COLO668 (cell line): ENCODE results near the gene FRRS1.
"Not testable (repeated sequence)": the region's sequence is repeated elsewhere in the genome, so short reads cannot be mapped to it uniquely, and the experiment has no call there.

Source experiments
- DNase-seq: peaks from one replicate; lab custom pipeline; 2025; ENCODE audit not compliant: unreplicated experiment; lab: John Stamatoyannopoulos, UW

Gene FRRS1, protein sequence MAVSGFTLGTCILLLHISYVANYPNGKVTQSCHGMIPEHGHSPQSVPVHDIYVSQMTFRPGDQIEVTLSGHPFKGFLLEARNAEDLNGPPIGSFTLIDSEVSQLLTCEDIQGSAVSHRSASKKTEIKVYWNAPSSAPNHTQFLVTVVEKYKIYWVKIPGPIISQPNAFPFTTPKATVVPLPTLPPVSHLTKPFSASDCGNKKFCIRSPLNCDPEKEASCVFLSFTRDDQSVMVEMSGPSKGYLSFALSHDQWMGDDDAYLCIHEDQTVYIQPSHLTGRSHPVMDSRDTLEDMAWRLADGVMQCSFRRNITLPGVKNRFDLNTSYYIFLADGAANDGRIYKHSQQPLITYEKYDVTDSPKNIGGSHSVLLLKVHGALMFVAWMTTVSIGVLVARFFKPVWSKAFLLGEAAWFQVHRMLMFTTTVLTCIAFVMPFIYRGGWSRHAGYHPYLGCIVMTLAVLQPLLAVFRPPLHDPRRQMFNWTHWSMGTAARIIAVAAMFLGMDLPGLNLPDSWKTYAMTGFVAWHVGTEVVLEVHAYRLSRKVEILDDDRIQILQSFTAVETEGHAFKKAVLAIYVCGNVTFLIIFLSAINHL

DNA sequence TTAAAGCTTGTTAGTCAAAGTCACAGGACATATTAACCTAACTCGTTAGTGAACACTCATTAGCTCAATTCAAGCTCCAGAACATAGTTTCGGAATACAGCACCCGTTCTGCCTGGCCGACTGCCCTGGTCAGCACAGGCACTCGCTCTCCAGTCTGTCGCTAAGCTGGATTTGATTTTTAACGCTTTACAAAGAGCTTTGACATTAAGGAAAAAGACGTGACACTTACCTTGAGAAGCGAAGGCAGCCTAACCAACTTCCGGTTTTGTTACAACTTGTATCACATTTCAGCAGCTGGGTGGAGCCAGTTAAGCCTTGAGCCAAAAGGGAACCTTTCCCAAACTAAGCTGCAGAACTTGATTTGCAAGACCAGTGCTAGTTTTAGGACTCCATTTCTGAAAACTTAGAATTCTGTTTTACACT lies at the start of gene FRRS1:
FRRS1 (minus strand) TSS at position 258 of the 423 bp plus-strand sequence. CDS start 17,867 bp downstream, outside the sequence.
- DNase-seq, result peak; percentile 53

DNA sequence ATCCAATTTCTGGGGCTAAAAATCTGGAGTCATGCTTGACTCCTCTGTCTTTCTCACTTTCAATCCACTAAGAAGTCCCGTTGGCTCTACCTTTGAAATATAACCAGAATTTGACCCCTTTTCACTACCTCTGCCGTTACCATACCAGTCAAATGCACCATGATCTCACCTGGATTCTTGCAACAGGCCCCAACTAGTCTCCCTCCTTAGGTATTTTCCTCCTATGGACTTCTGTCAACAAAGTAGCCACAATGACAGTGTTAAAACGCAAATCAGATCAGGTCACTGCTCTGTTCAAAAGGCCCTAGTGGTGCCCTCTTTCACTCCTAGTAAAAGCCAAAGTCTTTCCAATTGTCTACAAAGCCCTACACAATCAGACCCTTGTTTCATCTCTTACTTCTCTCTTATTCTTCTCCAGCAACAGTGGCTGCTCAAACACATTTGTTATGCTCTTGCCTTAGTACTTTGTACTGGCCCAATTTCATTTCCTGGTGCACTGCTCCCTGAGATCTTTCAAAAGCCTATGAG lies 48.0 kb upstream of the FRRS1 start:
- no peak for DNase-seq

DNA sequence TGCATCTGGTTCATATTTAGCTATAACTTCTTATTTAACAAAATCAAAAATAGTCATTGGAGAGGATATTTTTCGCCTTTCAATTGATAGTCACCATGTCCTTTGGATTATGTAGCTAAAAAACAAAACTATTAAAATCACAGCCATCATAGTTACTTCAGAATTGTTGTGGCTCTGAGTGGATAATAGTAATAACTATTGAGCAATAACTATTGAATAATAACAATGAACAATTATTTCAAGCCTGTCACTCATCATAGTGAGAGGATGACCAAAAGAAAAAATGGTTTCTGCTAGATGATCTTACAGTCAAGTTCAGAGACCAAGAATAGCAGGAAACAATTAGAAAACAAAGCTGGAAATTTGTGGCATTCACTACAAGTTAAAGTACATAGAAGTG lies 45.3 kb upstream of the FRRS1 start:
- no peak for DNase-seq

DNA sequence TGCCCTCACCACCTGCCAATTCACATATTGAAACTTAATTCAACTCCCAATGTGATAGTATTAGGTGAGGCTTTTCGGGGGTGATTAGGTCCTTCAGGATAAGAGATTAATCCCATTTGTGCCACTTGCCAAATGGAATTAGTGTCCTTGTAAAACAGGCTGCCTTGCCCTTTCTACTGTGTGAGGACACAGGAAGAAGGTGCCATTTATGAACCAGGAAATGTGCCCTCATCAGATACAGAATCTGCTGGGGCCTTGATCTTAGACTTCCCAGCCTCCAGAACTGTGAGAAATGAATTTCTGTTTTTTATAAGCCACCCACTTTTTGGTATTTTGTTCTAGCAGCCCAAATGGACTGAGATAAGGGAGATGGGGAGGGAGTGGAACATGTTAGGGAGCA lies 44.6 kb upstream of the FRRS1 start:
- no peak for DNase-seq

DNA sequence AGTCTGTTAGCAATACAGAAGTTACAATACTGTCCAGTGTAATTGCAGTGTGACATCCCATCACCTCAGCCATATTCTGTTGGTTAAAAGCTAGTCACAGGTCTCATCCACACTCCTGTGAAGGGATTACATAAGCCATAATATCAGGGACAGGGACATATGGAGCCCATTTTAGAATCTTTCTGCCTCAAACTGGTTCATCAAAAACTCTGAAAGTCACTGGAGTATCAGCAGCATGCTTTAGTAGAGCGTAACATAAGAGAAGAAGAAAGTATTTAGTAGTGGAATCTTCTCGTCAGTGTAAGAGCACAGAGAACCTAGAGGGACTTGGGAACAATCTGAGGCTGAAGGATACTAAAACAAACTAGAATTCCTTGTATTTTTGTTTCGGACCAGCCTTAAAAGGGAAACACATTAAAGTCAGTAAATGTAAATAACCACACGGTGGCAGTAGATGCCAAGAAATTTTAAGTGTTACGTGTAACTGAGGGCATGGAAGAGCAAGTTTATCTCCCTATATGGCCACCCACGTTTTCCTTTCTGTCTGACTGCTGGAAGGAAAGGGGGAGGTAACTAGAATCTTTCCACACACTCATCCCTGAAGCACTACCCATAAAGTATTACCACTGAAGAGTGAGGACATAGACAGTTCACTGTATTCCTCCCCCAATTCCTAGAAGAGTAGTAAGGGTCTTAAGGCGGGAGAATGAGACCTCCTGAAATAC lies 42.1 kb upstream of the FRRS1 start:
- DNase-seq, result peak; percentile 28

DNA sequence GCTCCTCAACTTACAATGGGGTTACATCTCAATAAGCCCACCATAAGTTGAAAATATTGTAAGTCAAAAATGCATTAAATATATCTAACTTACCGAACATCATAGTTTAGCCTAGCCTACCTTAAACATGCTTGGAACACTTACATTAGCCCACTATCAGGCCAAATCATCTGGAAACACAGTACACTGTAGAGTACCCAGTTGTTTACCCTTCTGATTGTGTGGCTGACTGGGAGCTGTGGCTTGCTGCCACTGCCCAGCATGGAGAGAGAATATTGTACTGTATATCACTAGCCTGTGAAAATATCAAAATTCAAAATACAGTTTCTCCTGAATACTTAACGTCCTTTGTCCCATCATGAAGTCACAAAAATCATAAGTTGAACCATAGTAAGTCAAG lies 40.4 kb upstream of the FRRS1 start:
- no peak for DNase-seq

DNA sequence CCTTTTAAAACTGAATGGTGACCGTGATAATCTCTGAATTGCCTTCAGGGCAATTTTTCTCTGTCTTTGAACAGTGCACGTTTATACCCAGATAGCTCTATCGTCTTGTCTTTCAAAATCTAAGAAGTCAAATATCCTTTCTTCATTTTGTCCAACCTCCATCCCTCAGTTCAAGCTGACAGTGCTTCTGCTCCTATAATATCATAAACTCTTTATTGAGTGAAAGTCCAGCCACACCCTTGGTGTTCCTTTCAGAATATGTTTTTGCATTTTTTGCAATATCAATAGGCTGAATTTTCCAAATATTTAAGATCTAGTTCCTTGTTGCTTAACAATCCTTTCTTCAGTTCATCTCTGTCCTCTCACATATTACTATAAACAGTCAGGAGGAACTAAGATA lies 35.1 kb upstream of the FRRS1 start:
- DNase-seq, result no peak

DNA sequence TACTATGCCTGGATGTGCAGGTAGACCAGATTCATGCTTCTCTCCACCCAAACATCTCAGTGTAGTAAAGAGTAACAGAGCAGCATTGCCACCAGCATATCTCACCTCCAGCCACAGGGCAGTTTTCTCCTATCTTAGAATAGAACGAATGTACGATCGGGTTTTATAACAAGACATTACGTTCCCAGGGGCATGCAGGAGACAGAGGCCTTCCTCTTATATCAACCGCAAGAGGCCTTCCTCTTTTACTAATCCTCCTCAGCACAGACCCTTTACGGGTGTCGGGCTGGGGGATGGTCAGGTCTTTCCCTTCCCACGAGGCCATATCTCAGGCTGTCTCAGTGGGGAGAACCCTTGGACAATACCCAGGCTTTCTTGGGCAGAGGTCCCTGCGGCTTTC lies 27.4 kb upstream of the FRRS1 start:
- DNase-seq, result not testable (repeated sequence)

DNA sequence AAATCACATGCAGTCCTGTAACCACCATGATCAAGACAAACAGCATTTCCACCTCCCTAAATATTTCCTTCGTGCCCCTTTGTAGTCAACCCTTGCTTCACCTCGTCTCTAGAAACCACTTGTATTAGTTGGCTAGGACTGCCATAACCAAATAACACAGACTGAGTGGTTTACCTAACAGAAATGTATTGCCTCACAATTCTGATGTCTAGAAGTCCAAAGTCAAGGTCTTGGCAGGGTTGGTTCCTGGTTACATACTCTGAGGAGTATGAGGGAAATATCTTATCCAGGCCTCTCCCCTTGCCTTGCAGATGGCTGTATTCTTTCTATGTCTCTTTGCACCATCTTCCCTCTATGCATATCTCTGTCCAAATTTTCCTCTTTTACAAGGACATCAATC lies 23.3 kb upstream of the FRRS1 start:
- DNase-seq, result no peak

DNA sequence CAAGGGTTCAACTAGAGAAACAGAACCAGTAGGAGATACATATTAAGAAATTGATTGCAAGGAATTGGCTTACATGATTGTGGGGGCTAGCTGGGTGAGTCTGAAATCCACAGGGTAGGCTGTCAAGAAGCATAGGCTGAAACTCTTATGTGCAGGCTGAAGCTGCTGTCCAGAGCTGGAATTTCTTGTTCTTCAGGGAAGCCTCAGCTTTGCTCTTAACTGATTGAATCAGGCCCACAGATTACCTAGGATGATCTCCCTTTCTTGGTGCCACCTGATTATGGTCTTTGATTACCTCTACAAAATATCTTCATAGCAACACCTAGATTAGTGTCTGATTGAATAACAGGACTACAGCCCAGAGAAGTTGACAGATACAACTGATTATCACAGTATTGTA lies 22.5 kb upstream of the FRRS1 start:
- no peak for DNase-seq

DNA sequence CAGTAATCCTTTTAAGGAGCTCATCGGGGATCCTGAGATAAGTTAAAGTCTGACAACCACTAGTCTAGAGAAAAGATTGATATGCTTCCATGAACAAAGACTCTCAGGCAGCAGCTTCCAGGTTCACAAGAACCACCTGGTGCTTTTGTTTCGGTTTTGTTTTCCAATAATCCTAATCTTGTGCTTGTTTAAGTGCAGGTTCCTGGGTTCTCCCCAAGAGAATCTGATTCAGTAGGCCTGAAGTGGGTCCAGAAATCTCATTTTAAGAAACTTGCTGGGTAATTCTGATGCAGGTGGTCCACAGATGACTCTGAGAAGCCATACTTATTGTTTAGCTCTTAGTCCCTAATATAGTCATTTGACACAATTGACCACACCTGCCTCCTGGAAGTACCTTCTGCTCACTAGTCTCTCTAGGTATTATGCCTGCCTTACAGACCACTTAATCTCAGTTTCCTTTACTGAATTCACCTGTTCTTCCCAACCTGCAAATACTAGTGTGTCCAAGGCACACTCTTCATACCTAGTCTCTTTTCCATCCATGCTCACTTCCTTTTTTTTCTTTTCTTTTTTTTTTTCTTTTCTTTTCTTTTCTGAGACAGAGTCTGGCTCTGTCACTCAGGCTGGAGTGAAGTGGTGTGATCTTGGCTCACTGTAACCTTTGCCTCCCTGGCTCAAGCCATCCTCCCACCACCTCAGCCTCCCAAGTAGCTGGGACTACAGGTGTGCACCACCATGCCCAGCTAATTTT lies 20.5 kb upstream of the FRRS1 start:
- no peak for DNase-seq

DNA sequence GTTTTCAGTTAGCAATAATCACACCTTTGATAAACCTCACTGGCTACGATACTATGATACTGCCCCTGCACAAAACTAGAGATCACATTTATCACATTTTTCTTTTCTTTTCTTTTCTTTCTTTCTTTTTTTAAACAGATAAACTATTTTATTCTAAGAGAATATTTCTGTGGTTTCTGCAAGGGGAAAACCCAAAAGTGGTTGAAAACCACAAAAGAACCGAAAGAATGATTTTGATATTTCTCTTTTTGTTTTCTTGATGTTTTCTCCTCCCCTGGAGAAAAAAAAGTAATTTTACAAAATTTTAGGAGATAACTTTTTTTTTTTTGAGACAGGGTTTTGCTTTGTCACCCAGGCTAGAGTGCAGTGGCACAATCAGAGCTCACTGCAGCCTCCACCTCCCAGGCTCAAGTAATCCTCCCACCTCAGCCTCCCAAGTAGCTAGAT lies 18.4 kb upstream of the FRRS1 start:
- DNase-seq, result no peak

DNA sequence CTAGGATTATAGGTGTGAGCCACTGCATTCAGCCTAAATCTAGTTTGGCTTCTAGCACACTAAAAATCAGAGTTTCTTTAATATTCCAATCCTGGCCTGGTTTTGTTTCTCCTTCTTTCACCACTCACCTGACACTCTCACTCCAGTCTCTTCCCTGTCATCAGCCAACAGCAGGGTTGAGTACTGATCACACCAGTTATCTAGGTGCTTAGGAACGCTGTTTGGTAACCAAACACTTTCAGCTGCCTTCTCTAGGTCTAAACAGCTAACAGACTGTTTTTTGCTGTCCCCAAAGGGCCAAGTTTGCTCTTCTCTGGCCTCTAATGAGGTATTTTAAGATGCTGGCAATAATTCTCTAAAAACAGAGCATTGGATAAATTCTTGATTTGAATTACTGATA lies 17.7 kb upstream of the FRRS1 start:
- no peak for DNase-seq

DNA sequence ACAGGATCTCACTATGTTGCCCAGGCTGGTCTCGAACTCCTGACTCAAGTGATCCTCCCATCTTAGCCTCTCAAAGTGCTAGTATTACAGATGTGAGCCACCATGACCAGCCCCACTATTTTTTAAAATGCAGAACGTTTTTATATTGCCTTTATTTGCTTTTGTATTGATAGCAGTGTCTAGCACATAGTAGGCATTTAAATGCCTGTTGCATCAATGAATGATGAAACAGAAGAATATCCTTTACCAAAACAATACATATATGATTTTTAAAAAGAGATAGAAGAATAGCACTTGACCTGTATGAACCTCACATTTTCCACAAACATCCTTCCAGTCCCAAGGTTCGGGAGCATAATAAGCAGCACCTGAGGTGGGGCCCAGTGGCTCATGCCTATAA lies 16.5 kb upstream of the FRRS1 start:
- no peak for DNase-seq

DNA sequence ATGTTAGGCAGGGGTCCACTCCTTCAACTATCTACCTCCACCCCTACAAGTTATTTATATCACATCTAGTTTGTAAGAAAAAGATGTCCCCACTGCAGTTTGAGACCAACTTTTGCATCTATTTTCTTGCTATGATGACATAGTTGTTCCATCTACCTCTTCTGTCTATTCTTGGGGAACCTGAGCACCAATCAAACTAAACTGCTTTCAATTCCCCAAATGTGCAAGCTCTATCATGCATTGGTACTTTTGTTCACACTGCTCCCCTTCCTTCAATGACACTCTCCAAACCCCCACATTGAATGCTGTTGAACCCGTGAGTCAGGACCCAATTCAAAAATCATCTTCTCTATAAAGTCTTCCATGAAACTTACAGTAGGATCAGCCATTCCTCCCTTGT lies 16.0 kb upstream of the FRRS1 start:
- DNase-seq, result no peak

DNA sequence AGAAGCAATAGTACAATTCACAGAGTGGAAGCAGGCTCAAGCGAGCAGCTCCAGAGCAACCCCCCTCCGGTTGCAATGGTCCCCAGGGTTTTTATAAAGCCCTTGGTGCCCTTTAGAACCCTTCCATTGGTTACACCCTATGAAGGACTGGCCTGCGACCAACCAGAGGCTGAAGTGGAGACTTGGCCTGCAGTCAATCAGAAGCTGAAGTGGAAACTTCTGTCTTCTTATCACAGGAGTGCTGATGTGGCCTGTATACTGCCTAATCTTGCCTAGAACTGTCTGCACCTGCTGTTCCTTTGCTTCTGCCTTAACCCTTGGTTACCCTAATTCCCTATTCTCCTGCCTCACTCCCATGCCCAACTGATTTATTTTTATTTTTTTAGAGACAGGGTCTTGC lies 15.4 kb upstream of the FRRS1 start:
- DNase-seq, result no peak

DNA sequence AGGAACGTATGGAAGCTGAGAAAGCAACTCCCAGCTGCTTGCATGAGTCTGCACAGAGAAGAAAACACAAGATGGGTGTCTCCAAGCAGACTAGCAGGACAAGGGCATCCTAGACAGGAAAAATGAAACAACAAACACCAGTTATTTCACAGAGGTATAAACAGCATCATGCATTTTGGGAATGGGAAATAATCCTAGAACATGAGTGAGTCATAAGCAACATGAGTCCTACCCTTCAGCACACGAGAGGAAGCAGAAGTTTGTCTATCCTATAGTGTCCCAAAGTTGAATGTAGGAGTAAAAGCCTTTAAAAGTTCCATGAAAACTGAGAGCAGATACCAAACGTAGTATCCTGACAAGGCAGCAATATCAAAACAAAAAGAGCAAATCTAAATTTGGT lies 11.3 kb upstream of the FRRS1 start:
- no peak for DNase-seq

DNA sequence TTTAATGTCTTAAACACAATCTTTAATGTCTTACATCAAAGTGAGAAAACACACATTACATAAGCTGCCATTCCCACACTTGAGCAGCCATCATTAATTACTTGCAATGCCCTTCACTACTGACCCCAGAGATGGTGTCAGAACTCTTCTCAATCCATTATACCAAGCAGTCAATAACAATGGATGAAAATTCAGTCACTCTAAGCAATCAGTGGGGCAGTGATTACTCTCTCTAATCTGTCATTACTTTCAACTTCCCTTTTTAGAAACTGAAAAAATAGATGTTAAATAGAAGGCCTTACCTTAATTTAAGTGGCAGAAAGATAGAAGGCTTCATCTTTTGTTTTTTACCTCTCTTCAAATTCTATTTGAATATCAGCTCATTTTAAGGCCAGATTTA lies 9.7 kb upstream of the FRRS1 start:
- no peak for DNase-seq

DNA sequence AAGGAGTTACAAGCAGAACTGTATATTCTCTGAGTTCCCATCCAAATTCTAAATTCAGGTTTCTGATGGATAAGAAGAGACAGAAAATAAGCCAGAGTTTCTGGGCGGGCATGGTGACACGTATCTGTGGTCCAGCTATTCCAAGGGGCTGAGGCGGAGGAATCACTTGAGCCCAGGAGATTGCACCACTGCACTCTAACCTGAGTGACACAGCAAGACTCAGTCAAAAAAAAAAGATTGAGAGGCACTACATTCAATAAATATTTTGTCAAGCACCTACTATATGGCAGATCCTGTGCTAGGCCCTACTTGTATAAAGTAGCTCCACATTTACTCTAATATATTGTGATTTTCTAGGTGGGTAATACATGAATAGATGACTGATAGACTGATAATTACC lies 6.4 kb upstream of the FRRS1 start:
- DNase-seq, result no peak

DNA sequence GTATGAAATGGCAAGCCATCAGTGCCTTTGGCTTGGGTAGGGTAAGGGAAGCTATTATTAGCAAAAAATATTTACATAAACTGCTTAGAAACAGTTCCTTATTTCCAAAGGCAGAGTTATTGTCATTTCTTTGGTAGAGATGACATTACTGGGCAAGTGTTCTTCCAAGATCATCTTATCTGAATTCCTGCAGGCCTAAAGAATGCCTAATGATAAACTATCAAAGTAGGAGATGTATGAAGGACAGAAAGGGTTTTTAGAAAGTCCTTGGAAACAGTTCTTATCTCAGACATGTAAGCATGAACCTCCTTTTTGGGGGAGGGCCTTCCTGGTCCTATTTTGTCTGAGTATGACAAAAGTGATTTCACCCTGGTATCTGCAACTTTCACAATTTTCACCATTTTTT lies 5.1 kb upstream of the FRRS1 start:
- no peak for DNase-seq
